ENCODE data around the gene BRI3BP. TPM values are rescaled to one million over a fixed set of nuclear protein-coding genes. Genes with fewer than 3 reads are reported as not detected.

BRI3BP gene
- total and polyA plus RNA-seq, 9 of the 15 experiments (the other 6 are each of a cell fraction or from before 2014, with no cell fraction given), result 12.3 to 25.0 (median 16.6) TPM

DNA sequence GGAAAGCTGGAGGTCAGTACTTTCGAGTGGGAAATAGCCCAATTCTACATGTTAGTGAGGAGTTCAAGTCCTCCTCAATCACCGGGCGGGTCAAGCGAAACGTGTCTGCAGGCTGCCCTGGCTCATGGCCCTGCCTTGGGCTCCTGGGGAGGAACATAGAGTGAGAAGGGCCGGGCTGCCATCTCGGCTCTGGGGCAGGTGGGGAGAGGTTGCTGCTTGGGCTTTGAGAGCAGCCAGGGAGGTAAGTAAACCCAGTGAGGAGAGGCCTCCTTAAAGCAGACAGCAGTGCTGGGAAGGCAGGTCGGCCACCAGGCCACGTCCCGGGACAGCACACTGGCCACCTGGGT lies 47.0 kb upstream of the BRI3BP start:
- H3K9ac ChIP-seq (ENCODE audit: insufficient read depth in 1 of 2, low read depth in 2 of 2, low read length in 2 of 2), result no peak overlapping the region
- peaks cover 54% of the 10 kb centered on the region; the same call in 1 of the 3 replicates for H3K36me3 ChIP-seq (ENCODE audit: control insufficient read depth, insufficient read depth, low read length)
- no peak overlapping the region for H3K4me3 ChIP-seq
- WGBS (ENCODE audit: insufficient coverage, low coverage, missing lambda C conversion rate), result 76% methylated on average over 10 of the region's 10 CpGs
- no peaks in the 10 kb centered on the region for H3K27me3 ChIP-seq (ENCODE audit: control insufficient read depth in 2 of 2, insufficient read depth in 2 of 2, low read length in 2 of 2)
- no peak for TF ChIP-seq ZNF561 (CRISPR knock-in tag; conservative IDR thresholded peaks at IDR 0.05)
- TF ChIP-seq HMGN3 (IDR thresholded peaks at IDR 0.05; ENCODE audit: borderline replicate concordance, extremely low read depth, insufficient read length, low read depth, low read length), result no peak
- TF ChIP-seq, protein P1, sequence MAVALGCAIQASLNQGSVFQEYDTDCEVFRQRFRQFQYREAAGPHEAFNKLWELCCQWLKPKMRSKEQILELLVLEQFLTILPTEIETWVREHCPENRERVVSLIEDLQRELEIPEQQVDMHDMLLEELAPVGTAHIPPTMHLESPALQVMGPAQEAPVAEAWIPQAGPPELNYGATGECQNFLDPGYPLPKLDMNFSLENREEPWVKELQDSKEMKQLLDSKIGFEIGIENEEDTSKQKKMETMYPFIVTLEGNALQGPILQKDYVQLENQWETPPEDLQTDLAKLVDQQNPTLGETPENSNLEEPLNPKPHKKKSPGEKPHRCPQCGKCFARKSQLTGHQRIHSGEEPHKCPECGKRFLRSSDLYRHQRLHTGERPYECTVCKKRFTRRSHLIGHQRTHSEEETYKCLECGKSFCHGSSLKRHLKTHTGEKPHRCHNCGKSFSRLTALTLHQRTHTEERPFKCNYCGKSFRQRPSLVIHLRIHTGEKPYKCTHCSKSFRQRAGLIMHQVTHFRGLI (CRISPR knock-in tag; IDR thresholded peaks at IDR 0.05), result no peak
- no peak for TF ChIP-seq POLR3A (IDR thresholded peaks at IDR 0.05; ENCODE audit: borderline replicate concordance, extremely low read depth, insufficient read depth, insufficient read length)
- TF ChIP-seq TCF7L2 (IDR thresholded peaks at IDR 0.05; ENCODE audit: low read depth, low read length), result no peak
- TF ChIP-seq GABPB2 (CRISPR knock-in tag; conservative IDR thresholded peaks at IDR 0.05), result no peak
- no peak for TF ChIP-seq ZNF121 (CRISPR knock-in tag; conservative IDR thresholded peaks at IDR 0.05)
- TF ChIP-seq ZNF75A (CRISPR knock-in tag; IDR thresholded peaks at IDR 0.05), result no peak
- TF ChIP-seq, protein P2, sequence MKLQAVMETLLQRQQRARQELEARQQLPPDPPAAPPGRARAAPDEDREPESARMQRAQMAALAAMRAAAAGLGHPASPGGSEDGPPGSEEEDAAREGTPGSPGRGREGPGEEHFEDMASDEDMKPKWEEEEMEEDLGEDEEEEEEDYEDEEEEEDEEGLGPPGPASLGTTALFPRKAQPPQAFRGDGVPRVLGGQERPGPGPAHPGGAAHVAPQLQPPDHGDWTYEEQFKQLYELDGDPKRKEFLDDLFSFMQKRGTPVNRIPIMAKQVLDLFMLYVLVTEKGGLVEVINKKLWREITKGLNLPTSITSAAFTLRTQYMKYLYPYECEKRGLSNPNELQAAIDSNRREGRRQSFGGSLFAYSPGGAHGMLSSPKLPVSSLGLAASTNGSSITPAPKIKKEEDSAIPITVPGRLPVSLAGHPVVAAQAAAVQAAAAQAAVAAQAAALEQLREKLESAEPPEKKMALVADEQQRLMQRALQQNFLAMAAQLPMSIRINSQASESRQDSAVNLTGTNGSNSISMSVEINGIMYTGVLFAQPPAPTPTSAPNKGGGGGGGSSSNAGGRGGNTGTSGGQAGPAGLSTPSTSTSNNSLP (IDR thresholded peaks at IDR 0.05; ENCODE audit: borderline replicate concordance, low read depth, low read length), result no peak
- TF ChIP-seq, protein P3, sequence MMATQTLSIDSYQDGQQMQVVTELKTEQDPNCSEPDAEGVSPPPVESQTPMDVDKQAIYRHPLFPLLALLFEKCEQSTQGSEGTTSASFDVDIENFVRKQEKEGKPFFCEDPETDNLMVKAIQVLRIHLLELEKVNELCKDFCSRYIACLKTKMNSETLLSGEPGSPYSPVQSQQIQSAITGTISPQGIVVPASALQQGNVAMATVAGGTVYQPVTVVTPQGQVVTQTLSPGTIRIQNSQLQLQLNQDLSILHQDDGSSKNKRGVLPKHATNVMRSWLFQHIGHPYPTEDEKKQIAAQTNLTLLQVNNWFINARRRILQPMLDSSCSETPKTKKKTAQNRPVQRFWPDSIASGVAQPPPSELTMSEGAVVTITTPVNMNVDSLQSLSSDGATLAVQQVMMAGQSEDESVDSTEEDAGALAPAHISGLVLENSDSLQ (IDR thresholded peaks at IDR 0.05), result no peak
- TF ChIP-seq, protein P4, sequence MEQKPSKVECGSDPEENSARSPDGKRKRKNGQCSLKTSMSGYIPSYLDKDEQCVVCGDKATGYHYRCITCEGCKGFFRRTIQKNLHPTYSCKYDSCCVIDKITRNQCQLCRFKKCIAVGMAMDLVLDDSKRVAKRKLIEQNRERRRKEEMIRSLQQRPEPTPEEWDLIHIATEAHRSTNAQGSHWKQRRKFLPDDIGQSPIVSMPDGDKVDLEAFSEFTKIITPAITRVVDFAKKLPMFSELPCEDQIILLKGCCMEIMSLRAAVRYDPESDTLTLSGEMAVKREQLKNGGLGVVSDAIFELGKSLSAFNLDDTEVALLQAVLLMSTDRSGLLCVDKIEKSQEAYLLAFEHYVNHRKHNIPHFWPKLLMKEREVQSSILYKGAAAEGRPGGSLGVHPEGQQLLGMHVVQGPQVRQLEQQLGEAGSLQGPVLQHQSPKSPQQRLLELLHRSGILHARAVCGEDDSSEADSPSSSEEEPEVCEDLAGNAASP (IDR thresholded peaks at IDR 0.05), result no peak
- TF ChIP-seq XRCC3 (IDR thresholded peaks at IDR 0.05), result no peak
- intact Hi-C loops (cut with micrococcal nuclease), result no loop called here
- no TSS peak for BruUV-seq (replicated peaks)
- ChIA-PET POLR2A (interaction anchor here (0.9 to 1.1 kb wide), 2 partner anchors 9 to 32 kb away, joined by 3 to 4 read pairs; partner anchors contain the start of gene UBC), CTCF (ENCODE audit: low intra/inter-chr PET ratio) (no interaction called here)
- ATAC-seq (no peak), DNase-seq (ENCODE audit: extremely low read depth in 1 of 4, low spot score in 3 of 4) (no peak), FAIRE-seq (no peak)
- H3K9me1 ChIP-seq (ENCODE audit: control insufficient read depth, insufficient read depth, low read length), result no peaks in the 10 kb centered on the region
- no peaks in the 10 kb centered on the region for H4K20me1 ChIP-seq (replicated peaks; ENCODE audit: control insufficient read depth, insufficient read depth, low read length)
- H3K79me2 ChIP-seq (ENCODE audit: control insufficient read depth, insufficient read depth, low read length), result no peaks in the 10 kb centered on the region
- no peak overlapping the region for H2AFZ ChIP-seq (ENCODE audit: low read depth, low read length)
- in situ Hi-C loops (cut with MboI), result no loop called here
- no peak overlapping the region for H3K27ac ChIP-seq (ENCODE audit: extremely low read depth, low read depth, low read length)
- H3K4me2 ChIP-seq (ENCODE audit: insufficient read depth, low read length), result no peak overlapping the region
- peaks cover 0 to 11% of the 10 kb centered on the region in 2 experiments; a peak in 1 of 5 replicates for H3K4me1 ChIP-seq (replicated peaks in 1 of 2; ENCODE audit: control insufficient read depth in 2 of 2, insufficient read depth in 2 of 2, low read length in 2 of 2)
- no peaks in the 10 kb centered on the region for H3K9me3 ChIP-seq (replicated peaks; ENCODE audit: control insufficient read depth, insufficient read depth, low read depth, low read length)
